Right lobe of liver (tissue), 4 donors: Measurements from ENCODE around the gene SCRN1.

ENCODE experiments used
- POLR2A ChIP-seq: fragments of 450-650 bp; IDR thresholded peaks from one replicate; pipeline ENCODE4 v1.6.1; 2017; ENCODE audit warnings: antibody characterized with exemption, mild to moderate bottlenecking
- TF ChIP-seq, protein P1 (sequence below), 4 donors: fragments of 200-600 bp in 3 of 4; fragments of 450-650 bp in 1 of 4; IDR thresholded peaks; one replicate each; pipeline versions ENCODE4 v1.5.1 to v1.8.0; 2016 to 2022; ENCODE audit warnings: antibody characterized with exemption in 4 of 4, mild to moderate bottlenecking in 2 of 4
- donor health status: DM: no; HTN: no; CAD: no.
- donor health status: DM: no; HTN: no; CAD: no.
- donor health status: DM: no; HTN: yes; CAD: no.

GRCh38 chr7:29968683-29969395 lies 20.8 kb downstream of the SCRN1 start:
- no peak for TF ChIP-seq POLR2A
- TF ChIP-seq, protein P1, sequence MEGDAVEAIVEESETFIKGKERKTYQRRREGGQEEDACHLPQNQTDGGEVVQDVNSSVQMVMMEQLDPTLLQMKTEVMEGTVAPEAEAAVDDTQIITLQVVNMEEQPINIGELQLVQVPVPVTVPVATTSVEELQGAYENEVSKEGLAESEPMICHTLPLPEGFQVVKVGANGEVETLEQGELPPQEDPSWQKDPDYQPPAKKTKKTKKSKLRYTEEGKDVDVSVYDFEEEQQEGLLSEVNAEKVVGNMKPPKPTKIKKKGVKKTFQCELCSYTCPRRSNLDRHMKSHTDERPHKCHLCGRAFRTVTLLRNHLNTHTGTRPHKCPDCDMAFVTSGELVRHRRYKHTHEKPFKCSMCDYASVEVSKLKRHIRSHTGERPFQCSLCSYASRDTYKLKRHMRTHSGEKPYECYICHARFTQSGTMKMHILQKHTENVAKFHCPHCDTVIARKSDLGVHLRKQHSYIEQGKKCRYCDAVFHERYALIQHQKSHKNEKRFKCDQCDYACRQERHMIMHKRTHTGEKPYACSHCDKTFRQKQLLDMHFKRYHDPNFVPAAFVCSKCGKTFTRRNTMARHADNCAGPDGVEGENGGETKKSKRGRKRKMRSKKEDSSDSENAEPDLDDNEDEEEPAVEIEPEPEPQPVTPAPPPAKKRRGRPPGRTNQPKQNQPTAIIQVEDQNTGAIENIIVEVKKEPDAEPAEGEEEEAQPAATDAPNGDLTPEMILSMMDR (IDR thresholded peaks at IDR 0.05) = no peak
